ENCODE results near the gene RENBP. TPM values are rescaled to one million over a fixed set of nuclear protein-coding genes. Genes with fewer than 3 reads are reported as not detected.

The RENBP gene
- polyA plus RNA-seq, 3 donors: 2.7 to 125 (median 3.8) TPM

- no peak overlapping the region for H3K9ac ChIP-seq (ENCODE audit: insufficient read depth, low read length, poor library complexity, severe bottlenecking)
- H3K79me2 ChIP-seq (ENCODE audit: insufficient read depth, low read length): no peaks in the 10 kb centered on the region
- no peak overlapping the region for H3K4me2 ChIP-seq (replicated peaks; ENCODE audit: extremely low read depth, low read length, poor library complexity, severe bottlenecking)
- H3K9me3 Mint-ChIP-seq: peaks cover 0 to 18% (median 7%) of the 10 kb centered on the region in 7 donors
- no peak for DNase-seq
- H3K27ac ChIP-seq (ENCODE audit: low read depth in 1 of 2, low read length in 2 of 2): no peak overlapping the region
- peaks cover 5 to 8% of the 10 kb centered on the region in 2 donors for H3K4me1 ChIP-seq (ENCODE audit: control insufficient read depth in 1 of 2, insufficient read depth in 2 of 2, low read length in 2 of 2)
- no peaks in the 10 kb centered on the region for H4K20me1 ChIP-seq (ENCODE audit: insufficient read depth, low read length)
- TF ChIP-seq CTCF (IDR thresholded peaks at IDR 0.05): no peak
- intact Hi-C loops (cut with micrococcal nuclease): no loop called here
- no peak overlapping the region for H3K4me3 ChIP-seq (replicated peaks in 1 of 3; ENCODE audit: low read depth in 2 of 3, low read length in 3 of 3)
- peaks cover 42 to 83% (median 78%) of the 10 kb centered on the region in 3 donors for H3K27me3 Mint-ChIP-seq (ENCODE audit: low read depth in 3 of 3)
- no peaks in the 10 kb centered on the region for H3K36me3 ChIP-seq (replicated peaks in 1 of 2; ENCODE audit: control insufficient read depth in 1 of 2, insufficient read depth in 2 of 2, low read length in 2 of 2)
- H3K27ac Mint-ChIP-seq: no peak overlapping the region
- peaks cover 1% of the 10 kb centered on the region for H3K4me1 Mint-ChIP-seq
- H3K36me3 Mint-ChIP-seq: no peaks in the 10 kb centered on the region
- peaks cover 41 to 57% of the 10 kb centered on the region in 2 donors for H3K27me3 ChIP-seq (ENCODE audit: control insufficient read depth in 2 of 2, insufficient read depth in 2 of 2, low read length in 2 of 2)
- peaks cover 0 to 28% of the 10 kb centered on the region in 2 donors for H3K9me3 ChIP-seq (replicated peaks in 1 of 2; ENCODE audit: control insufficient read depth in 1 of 2, insufficient read depth in 1 of 2, low read length in 2 of 2)
- H3K4me3 Mint-ChIP-seq: peak overlapping the region in 1 of 2 donors; percentile 68
- no CpG with 5 or more reads among the region's 6 CpGs for WGBS (ENCODE audit: insufficient coverage)
- H2AFZ ChIP-seq (ENCODE audit: insufficient read depth, low read depth, low read length, poor library complexity, severe bottlenecking): no peak overlapping the region
These were observed 56.1 kb downstream of the RENBP start for GRCh38 chrX:153888344-153888743.

GRCh38 chrX:153887385-153887784 is 57.1 kb downstream of the RENBP start:
- Histone ChIP-seq H2AFZ (ENCODE audit: insufficient read depth, low read depth, low read length, poor library complexity, severe bottlenecking) (no peak overlapping the region), H3K79me2 (ENCODE audit: insufficient read depth, low read length) (no peaks in the 10 kb centered on the region), H3K9me3 (replicated peaks in 1 of 2; ENCODE audit: control insufficient read depth in 1 of 2, insufficient read depth in 1 of 2, low read length in 2 of 2) (peaks cover 0 to 28% of the 10 kb centered on the region in 2 donors), H3K27me3 (ENCODE audit: control insufficient read depth in 2 of 2, insufficient read depth in 2 of 2, low read length in 2 of 2) (peaks cover 36 to 66% of the 10 kb centered on the region in 2 donors), H3K4me1 (ENCODE audit: control insufficient read depth in 1 of 2, insufficient read depth in 2 of 2, low read length in 2 of 2) (peaks cover 5 to 8% of the 10 kb centered on the region in 2 donors), H4K20me1 (ENCODE audit: insufficient read depth, low read length) (no peaks in the 10 kb centered on the region), H3K27ac (ENCODE audit: low read depth in 1 of 2, low read length in 2 of 2) (no peak overlapping the region), H3K4me3 (replicated peaks in 1 of 3; ENCODE audit: low read depth in 2 of 3, low read length in 3 of 3) (no peak overlapping the region), H3K36me3 (replicated peaks in 1 of 2; ENCODE audit: control insufficient read depth in 1 of 2, insufficient read depth in 2 of 2, low read length in 2 of 2) (no peaks in the 10 kb centered on the region), H3K4me2 (replicated peaks; ENCODE audit: extremely low read depth, low read length, poor library complexity, severe bottlenecking) (no peak overlapping the region), H3K9ac (ENCODE audit: insufficient read depth, low read length, poor library complexity, severe bottlenecking) (no peak overlapping the region)
- TF ChIP-seq CTCF (IDR thresholded peaks at IDR 0.05): no peak
- H3K9me3 Mint-ChIP-seq: peaks cover 0 to 18% (median 7%) of the 10 kb centered on the region in 7 donors
- peak overlapping the region in 1 of 2 donors; percentile 48 for H3K4me3 Mint-ChIP-seq
- H3K36me3 Mint-ChIP-seq: no peaks in the 10 kb centered on the region
- H3K27me3 Mint-ChIP-seq (ENCODE audit: low read depth in 3 of 3): peaks cover 45 to 86% (median 81%) of the 10 kb centered on the region in 3 donors
- WGBS (ENCODE audit: insufficient coverage): 73% methylated on average over 3 of the region's 8 CpGs
- no peak for DNase-seq
- peaks cover 1% of the 10 kb centered on the region for H3K4me1 Mint-ChIP-seq
- intact Hi-C loops (cut with micrococcal nuclease): no loop called here
- no peak overlapping the region for H3K27ac Mint-ChIP-seq

Measured in CD14-positive monocyte (primary cell).